ENCODE results near the gene AMOT.

Gene AMOT

GRCh38 chrX:112738347-112739033 lies 102.1 kb downstream of the AMOT start:
- in situ Hi-C loops (cut with MboI; ENCODE audit: low sequenced_read_pairs), result no loop called here

GRCh38 chrX:112736310-112736709 lies 104.3 kb downstream of the AMOT start:
- in situ Hi-C loops (cut with MboI; ENCODE audit: low sequenced_read_pairs), result no loop called here

GRCh38 chrX:112735147-112735546 lies 105.5 kb downstream of the AMOT start:
- in situ Hi-C loops (cut with MboI; ENCODE audit: low sequenced_read_pairs), result no loop called here

GRCh38 chrX:112734290-112734689 lies 106.3 kb downstream of the AMOT start:
- in situ Hi-C loops (cut with MboI; ENCODE audit: low sequenced_read_pairs), result no loop called here

GRCh38 chrX:112731793-112732192 lies 108.8 kb downstream of the AMOT start:
- in situ Hi-C loops (cut with MboI; ENCODE audit: low sequenced_read_pairs), result no loop called here
